Muscle layer of colon (tissue), 2 donors: ENCODE measurements around the gene TMEM184B.
A peak's percentile ranks its signal among the peaks of the same experiment; 100 is the strongest.
"Not testable (repeated sequence)": the region's sequence is repeated elsewhere in the genome, so short reads cannot be mapped to it uniquely, and the experiment has no call there.

Experiments
- H3K27ac ChIP-seq: one replicate; pipeline ENCODE4 v1.7.0; 2013; ENCODE audit warnings: low read depth, mild to moderate bottlenecking, low read length, moderate library complexity
- H3K27me3 ChIP-seq, 2 donors: one replicate each; pipeline ENCODE4 v1.7.0; 2013; ENCODE audit warnings: low read length in 2 of 2, mild to moderate bottlenecking in 2 of 2; ENCODE audit not compliant: insufficient read depth in 2 of 2, control insufficient read depth in 1 of 2
- H3K36me3 ChIP-seq: one replicate; pipeline ENCODE4 v1.7.0; 2013; ENCODE audit warnings: mild to moderate bottlenecking, low read length; ENCODE audit not compliant: insufficient read depth
- H3K4me1 ChIP-seq: one replicate; pipeline ENCODE4 v1.7.0; 2013; ENCODE audit warnings: mild to moderate bottlenecking, low read length; ENCODE audit not compliant: insufficient read depth
- H3K4me3 ChIP-seq, 2 donors: one replicate each; pipeline ENCODE4 v1.7.0; 2013; ENCODE audit warnings: low read length in 2 of 2, low read depth in 1 of 2, mild to moderate bottlenecking in 1 of 2, moderate library complexity in 1 of 2
- H3K9ac ChIP-seq: one replicate; pipeline ENCODE4 v1.7.0; 2013; ENCODE audit warnings: low read length
- H3K9me3 ChIP-seq: one replicate; pipeline ENCODE4 v1.7.0; 2013; ENCODE audit warnings: mild to moderate bottlenecking, low read length
- donor health status: abdominal sarcoma.
- donor health status: Adenocarcinoma of cecum.

TMEM184B gene

GRCh38 chr22:38191731-38192474 lies 80.9 kb downstream of the TMEM184B start:
- H3K9me3 ChIP-seq: no peaks in the 10 kb centered on the region
- no peak overlapping the region for H3K4me3 ChIP-seq
- no peaks in the 10 kb centered on the region for H3K36me3 ChIP-seq
- no peaks in the 10 kb centered on the region for H3K27me3 ChIP-seq
- no peak overlapping the region for H3K27ac ChIP-seq
- peaks cover 7% of the 10 kb centered on the region for H3K4me1 ChIP-seq
- H3K9ac ChIP-seq: no peak overlapping the region

- no peak overlapping the region for H3K4me3 ChIP-seq
- H3K27me3 ChIP-seq: no peaks in the 10 kb centered on the region
- no peaks in the 10 kb centered on the region for H3K9me3 ChIP-seq
- H3K9ac ChIP-seq: no peak overlapping the region
- no peak overlapping the region for H3K27ac ChIP-seq
- H3K4me1 ChIP-seq: peaks cover 7% of the 10 kb centered on the region
- no peaks in the 10 kb centered on the region for H3K36me3 ChIP-seq
These were observed 81.8 kb downstream of the TMEM184B start for GRCh38 chr22:38191055-38191454.

- Histone ChIP-seq H3K4me1 (peaks cover 7% of the 10 kb centered on the region), H3K27ac (no peak overlapping the region), H3K9me3 (no peaks in the 10 kb centered on the region), H3K36me3 (no peaks in the 10 kb centered on the region), H3K9ac (no peak overlapping the region), H3K27me3 (no peaks in the 10 kb centered on the region), H3K4me3 (no peak overlapping the region)
These were observed 82.2 kb downstream of the TMEM184B start for GRCh38 chr22:38190581-38190980.

GRCh38 chr22:38189104-38189503 lies 83.7 kb downstream of the TMEM184B start:
- H3K4me3 ChIP-seq: no peak overlapping the region
- H3K36me3 ChIP-seq: no peaks in the 10 kb centered on the region
- H3K9me3 ChIP-seq: no peaks in the 10 kb centered on the region
- H3K4me1 ChIP-seq: no peaks in the 10 kb centered on the region
- H3K27ac ChIP-seq: no peak overlapping the region
- H3K9ac ChIP-seq: no peak overlapping the region
- H3K27me3 ChIP-seq: no peaks in the 10 kb centered on the region

- Histone ChIP-seq H3K9me3 (no peaks in the 10 kb centered on the region), H3K27me3 (no peaks in the 10 kb centered on the region), H3K4me1 (no peaks in the 10 kb centered on the region), H3K9ac (no peak overlapping the region), H3K36me3 (no peaks in the 10 kb centered on the region), H3K27ac (no peak overlapping the region), H3K4me3 (no peak overlapping the region)
These were observed 85.2 kb downstream of the TMEM184B start for GRCh38 chr22:38187413-38188212.

GRCh38 chr22:38186429-38186828 lies 86.4 kb downstream of the TMEM184B start:
- no peak overlapping the region for H3K27ac ChIP-seq
- no peaks in the 10 kb centered on the region for H3K27me3 ChIP-seq

GRCh38 chr22:38184788-38185187 lies 88.0 kb downstream of the TMEM184B start:
- H3K36me3 ChIP-seq: no peaks in the 10 kb centered on the region
- H3K9ac ChIP-seq: no peak overlapping the region
- H3K27ac ChIP-seq: no peak overlapping the region
- no peak overlapping the region for H3K4me3 ChIP-seq
- no peaks in the 10 kb centered on the region for H3K27me3 ChIP-seq
- H3K4me1 ChIP-seq: peaks cover 18% of the 10 kb centered on the region
- no peaks in the 10 kb centered on the region for H3K9me3 ChIP-seq

More at GRCh38 chr22:38186429-38186828, 86.4 kb downstream of the TMEM184B start:
- no peaks in the 10 kb centered on the region for H3K9me3 ChIP-seq
- H3K4me3 ChIP-seq: no peak overlapping the region
- peaks cover 3% of the 10 kb centered on the region for H3K4me1 ChIP-seq
- H3K36me3 ChIP-seq: no peaks in the 10 kb centered on the region
- no peak overlapping the region for H3K9ac ChIP-seq

GRCh38 chr22:38181453-38182200 lies 91.2 kb downstream of the TMEM184B start, which contains the start of gene PLA2G6:
Gene PLA2G6 (minus strand): TSS chr22:38181830. CDS start chr22:38169426, 12,404 bp downstream.
- H3K4me3 ChIP-seq: peak within 1 kb of the TSS; percentile 28 to 92
- H3K27ac ChIP-seq: peak within 1 kb of the TSS; percentile 73
- H3K9ac ChIP-seq: peak within 1 kb of the TSS; percentile 91
- no peaks in the 10 kb centered on the region for H3K9me3 ChIP-seq
- H3K36me3 ChIP-seq: no peaks in the 10 kb centered on the region
- peaks cover 28% of the 10 kb centered on the region for H3K4me1 ChIP-seq
- H3K27me3 ChIP-seq: no peaks in the 10 kb centered on the region

GRCh38 chr22:38180841-38181452 lies 91.9 kb downstream of the TMEM184B start:
- H3K4me1 ChIP-seq: peaks cover 28% of the 10 kb centered on the region
- peak overlapping the region; percentile 28 to 92 for H3K4me3 ChIP-seq
- no peaks in the 10 kb centered on the region for H3K36me3 ChIP-seq
- H3K9me3 ChIP-seq: no peaks in the 10 kb centered on the region
- peak overlapping the region; percentile 91 for H3K9ac ChIP-seq
- no peaks in the 10 kb centered on the region for H3K27me3 ChIP-seq
- H3K27ac ChIP-seq: peak overlapping the region; percentile 45

GRCh38 chr22:38178605-38178937 lies 94.2 kb downstream of the TMEM184B start:
- H3K4me1 ChIP-seq: peaks cover 33% of the 10 kb centered on the region
- H3K27me3 ChIP-seq, H3K27ac ChIP-seq, H3K36me3 ChIP-seq, H3K9ac ChIP-seq, H3K9me3 ChIP-seq: not testable (repeated sequence)
- H3K4me3 ChIP-seq: peak overlapping the region in 1 of 2 donors; percentile 4
